ENCODE results near the gene GALNT6.

The GALNT6 gene

DNA sequence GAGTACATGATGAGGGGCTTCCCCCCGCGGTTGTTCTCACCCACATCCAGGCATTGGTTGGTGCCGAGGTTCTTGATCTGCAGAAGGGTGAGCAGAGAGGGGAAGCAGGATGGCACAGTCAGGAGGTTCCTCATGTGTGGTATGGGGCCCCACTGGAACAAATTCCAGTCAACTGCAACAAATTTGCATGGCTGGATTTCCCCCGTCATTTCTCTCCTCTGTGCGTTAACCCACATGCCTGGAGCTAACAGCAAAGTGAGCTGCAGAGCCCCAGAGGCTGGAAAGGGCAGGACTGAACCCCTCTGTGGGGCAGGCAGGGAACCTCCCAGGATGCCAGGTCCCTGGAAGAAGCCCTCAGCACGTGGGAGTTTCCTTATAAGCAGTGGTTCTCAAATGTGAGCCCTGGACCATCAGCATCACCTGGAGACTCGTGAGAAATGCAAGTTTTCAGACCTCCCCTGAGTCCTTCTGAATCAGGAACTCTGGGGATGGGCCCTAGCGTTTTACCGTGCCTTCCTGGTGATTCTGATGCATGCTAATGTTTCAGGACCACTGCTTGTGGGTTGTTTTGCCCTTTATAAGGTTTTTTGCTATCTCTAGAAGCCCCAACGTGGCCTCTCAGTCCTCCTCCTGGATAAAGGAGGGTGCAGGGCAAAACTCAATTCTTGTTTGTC is 33.7 kb downstream of the GALNT6 start:
- Histone ChIP-seq H3F3A (ENCODE audit: low read depth) (no peaks in the 10 kb centered on the region), H3K4me3 (ENCODE audit: low read length, poor library complexity, severe bottlenecking) (no peak overlapping the region), H3K79me2 (ENCODE audit: insufficient read depth, low read length) (no peaks in the 10 kb centered on the region), H3K9ac (ENCODE audit: low read depth, low read length, poor library complexity, severe bottlenecking) (no peak overlapping the region), H4K20me1 (ENCODE audit: insufficient read depth, low read length, poor library complexity, severe bottlenecking) (no peaks in the 10 kb centered on the region), H3K27me3 (ENCODE audit: insufficient read depth, low read length, poor library complexity, severe bottlenecking) (no peaks in the 10 kb centered on the region), H3K4me1 (ENCODE audit: insufficient read depth, low read length, poor library complexity, severe bottlenecking) (peaks cover 7% of the 10 kb centered on the region), H3K36me3 (ENCODE audit: insufficient read depth, low read length) (peaks cover 36% of the 10 kb centered on the region; the same call in 1 of the 2 replicates), H3K4me2 (ENCODE audit: low read depth, low read length, poor library complexity, severe bottlenecking) (no peak overlapping the region), H3K9me3 (ENCODE audit: insufficient read depth, low read depth, low read length) (no peaks in the 10 kb centered on the region), H2AFZ (ENCODE audit: low read length) (no peak overlapping the region), H3K9me2 (replicated peaks; ENCODE audit: low read depth, low read length) (no peaks in the 10 kb centered on the region)
- TF ChIP-seq, protein P1, sequence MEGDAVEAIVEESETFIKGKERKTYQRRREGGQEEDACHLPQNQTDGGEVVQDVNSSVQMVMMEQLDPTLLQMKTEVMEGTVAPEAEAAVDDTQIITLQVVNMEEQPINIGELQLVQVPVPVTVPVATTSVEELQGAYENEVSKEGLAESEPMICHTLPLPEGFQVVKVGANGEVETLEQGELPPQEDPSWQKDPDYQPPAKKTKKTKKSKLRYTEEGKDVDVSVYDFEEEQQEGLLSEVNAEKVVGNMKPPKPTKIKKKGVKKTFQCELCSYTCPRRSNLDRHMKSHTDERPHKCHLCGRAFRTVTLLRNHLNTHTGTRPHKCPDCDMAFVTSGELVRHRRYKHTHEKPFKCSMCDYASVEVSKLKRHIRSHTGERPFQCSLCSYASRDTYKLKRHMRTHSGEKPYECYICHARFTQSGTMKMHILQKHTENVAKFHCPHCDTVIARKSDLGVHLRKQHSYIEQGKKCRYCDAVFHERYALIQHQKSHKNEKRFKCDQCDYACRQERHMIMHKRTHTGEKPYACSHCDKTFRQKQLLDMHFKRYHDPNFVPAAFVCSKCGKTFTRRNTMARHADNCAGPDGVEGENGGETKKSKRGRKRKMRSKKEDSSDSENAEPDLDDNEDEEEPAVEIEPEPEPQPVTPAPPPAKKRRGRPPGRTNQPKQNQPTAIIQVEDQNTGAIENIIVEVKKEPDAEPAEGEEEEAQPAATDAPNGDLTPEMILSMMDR (conservative IDR thresholded peaks at IDR 0.05; ENCODE audit: low read length) = no peak
- TF ChIP-seq EZH2phosphoT487 (IDR thresholded peaks at IDR 0.05; ENCODE audit: borderline replicate concordance) = no peak

DNA sequence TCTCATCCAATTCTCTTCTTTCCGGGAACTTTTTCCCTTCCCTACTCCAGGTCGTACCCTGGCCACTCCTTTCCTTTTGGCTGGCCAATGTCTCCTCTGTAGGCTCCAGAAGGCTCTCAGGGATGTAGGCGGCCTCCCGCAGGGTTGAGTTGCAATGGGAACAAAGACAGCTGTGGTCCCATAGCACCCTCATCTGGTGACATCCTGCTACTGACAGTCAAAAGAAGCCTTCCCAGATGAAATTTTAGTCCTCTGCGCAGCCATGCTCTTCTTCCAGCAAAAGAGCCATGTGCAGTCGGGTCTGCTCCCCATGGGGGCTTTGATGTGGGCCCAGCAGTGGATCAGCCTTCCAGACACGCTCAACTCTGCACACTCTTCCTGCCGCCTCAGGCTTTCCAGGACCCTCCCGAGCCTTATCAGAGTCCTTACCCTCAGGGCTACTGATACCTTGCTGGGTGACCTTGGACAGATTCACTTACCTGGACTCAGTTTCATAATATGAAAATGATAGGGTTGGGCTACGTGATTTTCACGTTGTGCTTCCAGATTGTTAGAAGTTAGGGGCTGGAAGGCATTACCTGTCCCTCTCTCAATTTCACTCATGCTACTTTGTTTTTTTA is 39.2 kb downstream of the GALNT6 start:
- H3K27me3 ChIP-seq (ENCODE audit: insufficient read depth, low read length, poor library complexity, severe bottlenecking) = no peaks in the 10 kb centered on the region
- H4K20me1 ChIP-seq (ENCODE audit: insufficient read depth, low read length, poor library complexity, severe bottlenecking) = no peaks in the 10 kb centered on the region
- H3K9ac ChIP-seq (ENCODE audit: low read depth, low read length, poor library complexity, severe bottlenecking) = no peak overlapping the region
- H3K4me3 ChIP-seq (ENCODE audit: low read length, poor library complexity, severe bottlenecking) = no peak overlapping the region
- H3K79me2 ChIP-seq (ENCODE audit: insufficient read depth, low read length) = no peaks in the 10 kb centered on the region
- H3K9me3 ChIP-seq (ENCODE audit: insufficient read depth, low read depth, low read length) = no peaks in the 10 kb centered on the region
- no peak overlapping the region for H2AFZ ChIP-seq (ENCODE audit: low read length)
- H3K4me1 ChIP-seq (ENCODE audit: insufficient read depth, low read length, poor library complexity, severe bottlenecking) = no peaks in the 10 kb centered on the region
- no peaks in the 10 kb centered on the region for H3K9me2 ChIP-seq (replicated peaks; ENCODE audit: low read depth, low read length)
- no peak for TF ChIP-seq EZH2phosphoT487 (IDR thresholded peaks at IDR 0.05; ENCODE audit: borderline replicate concordance)
- TF ChIP-seq, protein P1 (conservative IDR thresholded peaks at IDR 0.05; ENCODE audit: low read length) = peak; percentile 89
- no peak overlapping the region for H3K4me2 ChIP-seq (ENCODE audit: low read depth, low read length, poor library complexity, severe bottlenecking)
- H3K36me3 ChIP-seq (ENCODE audit: insufficient read depth, low read length) = peaks cover 6% of the 10 kb centered on the region; the same call in 1 of the 2 replicates
- H3F3A ChIP-seq (ENCODE audit: low read depth) = no peaks in the 10 kb centered on the region

DNA sequence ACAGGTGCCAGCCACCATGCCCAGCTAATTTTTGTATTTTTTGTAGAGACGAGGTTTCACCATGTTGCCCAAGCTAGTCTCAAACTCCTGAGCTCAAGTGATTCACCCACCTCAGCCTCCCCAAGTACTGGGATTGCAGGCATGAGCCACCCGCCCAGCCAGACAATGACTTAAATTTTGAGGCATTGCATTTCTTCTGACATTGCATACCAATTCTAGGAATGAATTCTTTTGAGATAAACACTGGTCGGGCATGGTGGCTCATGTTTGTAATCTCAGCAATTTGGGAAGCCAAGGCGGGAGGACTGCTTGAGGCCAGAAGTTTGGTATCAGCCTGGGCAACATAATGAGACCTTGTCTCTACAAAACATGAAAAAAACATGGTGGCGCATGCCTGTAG is 42.2 kb downstream of the GALNT6 start:
- Histone ChIP-seq H3K79me2 (ENCODE audit: insufficient read depth, low read length) (no peaks in the 10 kb centered on the region), H3K9ac (ENCODE audit: low read depth, low read length, poor library complexity, severe bottlenecking) (no peak overlapping the region), H3F3A (ENCODE audit: low read depth) (no peaks in the 10 kb centered on the region), H3K9me3 (ENCODE audit: insufficient read depth, low read depth, low read length) (no peaks in the 10 kb centered on the region), H3K4me1 (ENCODE audit: insufficient read depth, low read length, poor library complexity, severe bottlenecking) (no peaks in the 10 kb centered on the region), H3K4me3 (ENCODE audit: low read length, poor library complexity, severe bottlenecking) (no peak overlapping the region), H3K4me2 (ENCODE audit: low read depth, low read length, poor library complexity, severe bottlenecking) (no peak overlapping the region), H3K36me3 (ENCODE audit: insufficient read depth, low read length) (no peaks in the 10 kb centered on the region), H3K9me2 (replicated peaks; ENCODE audit: low read depth, low read length) (no peaks in the 10 kb centered on the region), H4K20me1 (ENCODE audit: insufficient read depth, low read length, poor library complexity, severe bottlenecking) (no peaks in the 10 kb centered on the region), H2AFZ (ENCODE audit: low read length) (no peak overlapping the region), H3K27me3 (ENCODE audit: insufficient read depth, low read length, poor library complexity, severe bottlenecking) (no peaks in the 10 kb centered on the region)
- TF ChIP-seq, protein P1 (conservative IDR thresholded peaks at IDR 0.05; ENCODE audit: low read length) = no peak
- no peak for TF ChIP-seq EZH2phosphoT487 (IDR thresholded peaks at IDR 0.05; ENCODE audit: borderline replicate concordance)

Measured in Loucy (cell line).